ENCODE measurements around the gene VPS25.

GRCh38 chr17:42827472-42827871 is 54.2 kb downstream of the VPS25 start:
- TF ChIP-seq CTCF (IDR thresholded peaks at IDR 0.05) (no peak), POLR2AphosphoS5 (IDR thresholded peaks at IDR 0.05) (no peak), POLR2A (IDR thresholded peaks at IDR 0.05) (no peak)
